Thyroid gland (tissue), 4 donors: Measurements from ENCODE around the gene CRYGN.

Experiments
- POLR2A ChIP-seq, 2 donors: fragments of 450-650 bp; IDR thresholded peaks; one replicate each; pipeline ENCODE4 v1.6.1; 2017; ENCODE audit warnings: antibody characterized with exemption in 2 of 2, mild to moderate bottlenecking in 2 of 2, moderate library complexity in 1 of 2
- TF ChIP-seq, protein P1 (sequence below), 6 experiments: fragments of 200-600 bp in 3 of 6; fragments of 450-650 bp in 3 of 6; sonication (generic) in 3 of 6; IDR thresholded peaks; one replicate each; pipeline ENCODE4 v1.5.1; 2016 to 2019; ENCODE audit warnings: antibody characterized with exemption in 6 of 6, mild to moderate bottlenecking in 2 of 6, inconsistent platforms in 1 of 6, moderate library complexity in 1 of 6

DNA sequence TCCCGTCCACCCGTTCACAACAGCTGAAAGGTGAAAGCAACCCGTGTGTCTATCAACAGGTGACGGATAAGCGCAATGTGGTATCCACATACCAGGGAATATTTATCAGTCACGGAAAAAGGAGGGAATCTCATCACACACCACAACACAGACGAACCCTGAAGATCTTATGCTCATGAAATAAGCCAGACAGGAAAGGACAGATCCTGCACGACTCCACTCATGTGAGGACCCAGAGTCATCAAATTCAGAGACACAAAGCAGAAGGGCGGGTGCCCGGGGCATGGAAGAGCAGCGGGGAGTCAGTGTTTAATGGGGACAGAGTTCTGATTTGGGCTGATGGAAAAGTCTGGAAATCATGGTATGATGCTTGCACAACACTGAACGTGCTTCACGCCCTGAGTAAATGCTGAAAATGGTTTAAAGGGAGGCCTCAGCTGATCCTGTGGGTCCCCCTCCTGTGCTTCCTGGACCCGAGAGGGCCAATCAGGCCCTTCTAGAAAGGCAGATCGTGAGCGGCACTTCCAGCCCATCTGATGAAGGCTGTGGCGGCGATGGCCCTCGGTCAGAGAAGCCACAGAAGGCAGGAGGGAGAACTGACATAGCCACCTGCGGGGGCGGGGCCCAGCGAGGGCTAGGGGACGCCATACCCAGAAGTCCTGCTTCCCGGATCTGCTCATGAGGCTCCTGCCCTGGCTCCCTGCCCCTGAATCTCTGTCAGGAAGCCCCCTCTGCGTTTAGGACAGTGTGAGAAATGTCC is 49.2 kb downstream of the CRYGN start:
- no peak for TF ChIP-seq POLR2A (IDR thresholded peaks at IDR 0.05)
- TF ChIP-seq, protein P1, sequence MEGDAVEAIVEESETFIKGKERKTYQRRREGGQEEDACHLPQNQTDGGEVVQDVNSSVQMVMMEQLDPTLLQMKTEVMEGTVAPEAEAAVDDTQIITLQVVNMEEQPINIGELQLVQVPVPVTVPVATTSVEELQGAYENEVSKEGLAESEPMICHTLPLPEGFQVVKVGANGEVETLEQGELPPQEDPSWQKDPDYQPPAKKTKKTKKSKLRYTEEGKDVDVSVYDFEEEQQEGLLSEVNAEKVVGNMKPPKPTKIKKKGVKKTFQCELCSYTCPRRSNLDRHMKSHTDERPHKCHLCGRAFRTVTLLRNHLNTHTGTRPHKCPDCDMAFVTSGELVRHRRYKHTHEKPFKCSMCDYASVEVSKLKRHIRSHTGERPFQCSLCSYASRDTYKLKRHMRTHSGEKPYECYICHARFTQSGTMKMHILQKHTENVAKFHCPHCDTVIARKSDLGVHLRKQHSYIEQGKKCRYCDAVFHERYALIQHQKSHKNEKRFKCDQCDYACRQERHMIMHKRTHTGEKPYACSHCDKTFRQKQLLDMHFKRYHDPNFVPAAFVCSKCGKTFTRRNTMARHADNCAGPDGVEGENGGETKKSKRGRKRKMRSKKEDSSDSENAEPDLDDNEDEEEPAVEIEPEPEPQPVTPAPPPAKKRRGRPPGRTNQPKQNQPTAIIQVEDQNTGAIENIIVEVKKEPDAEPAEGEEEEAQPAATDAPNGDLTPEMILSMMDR (IDR thresholded peaks at IDR 0.05), result no peak
